CD4-positive, alpha-beta T cell (primary cell): ENCODE measurements around the gene HDAC4. TPM values are rescaled to one million over a fixed set of nuclear protein-coding genes. Genes with fewer than 3 reads are reported as not detected.

Experiments used
- ATAC-seq: fragments of 200-7000 bp; cut with Tn5 transposase; one replicate; pipeline ENCODE4 v1.10.0; 2022; ENCODE audit warnings: mild to moderate bottlenecking; ENCODE audit not compliant: poor library complexity
- CTCF ChIA-PET: fragments of 350-600 bp; sonication (Branson Sonifier 250); formaldehyde crosslinking; loops from one replicate; lab custom pipeline; 2021; ENCODE audit warnings: antibody characterized with exemption, inconsistent platforms; lab: Charles Lee
- POLR2A ChIA-PET: fragments of 350-600 bp; sonication (Branson Sonifier 250); formaldehyde crosslinking; loops from one replicate; lab custom pipeline; 2021; ENCODE audit warnings: antibody characterized with exemption, inconsistent platforms; lab: Charles Lee
- DNase-seq, 14 experiments: peaks; one replicate each; pipeline ENCODE4 v3.0.0-alpha.2; 2013 to 2020; ENCODE audit warnings: mixed read lengths in 2 of 14
- H3K27ac ChIP-seq, 2 donors: one replicate each; pipeline versions ENCODE4 v1.5.1 to v1.7.0; 2013; ENCODE audit warnings: low read length in 2 of 2, low read depth in 1 of 2, mild to moderate bottlenecking in 1 of 2
- H3K27me3 ChIP-seq, 2 experiments: 1 replicate in 1 of 2; 2 replicates in 1 of 2; pipeline versions ENCODE4 v1.6.1 to v1.7.0; 2013; ENCODE audit warnings: low read length in 2 of 2, control low read depth in 1 of 2, mild to moderate bottlenecking in 1 of 2, moderate library complexity in 1 of 2; ENCODE audit not compliant: insufficient read depth in 2 of 2, control insufficient read depth in 1 of 2
- H3K36me3 ChIP-seq: one replicate; pipeline ENCODE4 v1.6.1; 2013; ENCODE audit warnings: low read length, control low read depth; ENCODE audit not compliant: insufficient read depth
- H3K4me1 ChIP-seq: one replicate; pipeline ENCODE4 v1.6.1; 2013; ENCODE audit warnings: low read length, control low read depth; ENCODE audit not compliant: insufficient read depth
- H3K4me3 ChIP-seq: one replicate; pipeline ENCODE4 v1.5.1; 2013; ENCODE audit warnings: mild to moderate bottlenecking, low read length, moderate library complexity
- H3K9me3 ChIP-seq, 2 experiments: 1 replicate in 1 of 2; 2 replicates in 1 of 2; pipeline versions ENCODE4 v1.6.1 to v1.7.0; 2013; ENCODE audit warnings: low read length in 2 of 2, mild to moderate bottlenecking in 2 of 2, control low read depth in 1 of 2, moderate library complexity in 1 of 2; ENCODE audit not compliant: control insufficient read depth in 1 of 2, insufficient read depth in 1 of 2
- H3K27ac Mint-ChIP-seq: one replicate; pipeline ENCODE4 v1.8.0; 2020; ENCODE audit warnings: mixed read lengths
- H3K27me3 Mint-ChIP-seq: one replicate; pipeline ENCODE4 v1.8.0; 2021; ENCODE audit warnings: mixed read lengths
- H3K36me3 Mint-ChIP-seq: one replicate; pipeline ENCODE4 v1.8.0; 2021; ENCODE audit warnings: low read depth, mixed read lengths
- H3K4me1 Mint-ChIP-seq: one replicate; pipeline ENCODE4 v1.8.0; 2021; ENCODE audit warnings: low read depth, mixed read lengths
- H3K4me3 Mint-ChIP-seq: one replicate; pipeline ENCODE4 v1.8.0; 2020; ENCODE audit warnings: mild to moderate bottlenecking, mixed read lengths
- H3K9me3 Mint-ChIP-seq: one replicate; pipeline ENCODE4 v1.8.0; 2020; ENCODE audit warnings: mixed read lengths
- intact Hi-C, 2 experiments: fragments of 100-400 bp; cut with DNase I in 1 of 2; cut with micrococcal nuclease in 1 of 2; formaldehyde crosslinking; loops; one replicate each; pipeline versions ENCODE4 v1.15.1 to v1.9.0; 2023 to 2025; cut with DNase I, micrococcal nuclease
- total RNA-seq, 174 experiments: library from RNA in 2 of 174; stranded (reverse) in 2 of 174; gene quantifications; one replicate each; pipeline ENCODE4 v1.2.3 and lab custom pipeline; 2021 to 2026
- TF ChIP-seq, protein P1 (sequence below): fragments of 200-600 bp; IDR thresholded peaks from one replicate; pipeline ENCODE4 v1.8.0; 2022; ENCODE audit warnings: antibody characterized with exemption, mild to moderate bottlenecking

HDAC4 gene
- total RNA-seq, 2 experiments from 2014 or later: 45.3 to 49.2 TPM

DNA sequence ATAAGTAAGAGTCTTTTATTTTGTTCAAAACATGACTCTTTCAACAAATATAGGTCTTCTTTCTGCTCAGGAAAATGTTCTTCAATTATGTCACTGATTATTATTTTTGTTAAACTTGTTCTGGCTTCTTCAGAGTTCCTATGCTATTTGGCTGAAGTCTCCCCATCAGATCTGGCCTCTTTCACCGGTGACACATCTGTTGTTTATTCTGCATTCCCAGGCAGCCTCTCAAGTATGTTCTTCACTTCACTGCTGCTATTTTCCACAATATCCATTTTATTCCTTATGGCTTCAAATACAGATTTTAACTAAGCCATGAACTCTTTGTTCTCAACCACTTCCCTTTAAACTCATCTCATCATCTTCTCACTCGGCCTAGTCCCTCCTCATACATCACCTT lies 45.7 kb downstream of the HDAC4 start:
- Histone ChIP-seq H3K27me3 (no peaks in the 10 kb centered on the region), H3K4me1 (no peaks in the 10 kb centered on the region), H3K9me3 (peaks cover 0 to 5% of the 10 kb centered on the region in 2 experiments), H3K27ac (no peak overlapping the region), H3K4me3 (no peak overlapping the region), H3K36me3 (peaks cover 13% of the 10 kb centered on the region)
- H3K4me3 Mint-ChIP-seq: no peak overlapping the region
- TF ChIP-seq, protein P1, sequence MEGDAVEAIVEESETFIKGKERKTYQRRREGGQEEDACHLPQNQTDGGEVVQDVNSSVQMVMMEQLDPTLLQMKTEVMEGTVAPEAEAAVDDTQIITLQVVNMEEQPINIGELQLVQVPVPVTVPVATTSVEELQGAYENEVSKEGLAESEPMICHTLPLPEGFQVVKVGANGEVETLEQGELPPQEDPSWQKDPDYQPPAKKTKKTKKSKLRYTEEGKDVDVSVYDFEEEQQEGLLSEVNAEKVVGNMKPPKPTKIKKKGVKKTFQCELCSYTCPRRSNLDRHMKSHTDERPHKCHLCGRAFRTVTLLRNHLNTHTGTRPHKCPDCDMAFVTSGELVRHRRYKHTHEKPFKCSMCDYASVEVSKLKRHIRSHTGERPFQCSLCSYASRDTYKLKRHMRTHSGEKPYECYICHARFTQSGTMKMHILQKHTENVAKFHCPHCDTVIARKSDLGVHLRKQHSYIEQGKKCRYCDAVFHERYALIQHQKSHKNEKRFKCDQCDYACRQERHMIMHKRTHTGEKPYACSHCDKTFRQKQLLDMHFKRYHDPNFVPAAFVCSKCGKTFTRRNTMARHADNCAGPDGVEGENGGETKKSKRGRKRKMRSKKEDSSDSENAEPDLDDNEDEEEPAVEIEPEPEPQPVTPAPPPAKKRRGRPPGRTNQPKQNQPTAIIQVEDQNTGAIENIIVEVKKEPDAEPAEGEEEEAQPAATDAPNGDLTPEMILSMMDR: no peak
- no peaks in the 10 kb centered on the region for H3K27me3 Mint-ChIP-seq
- H3K36me3 Mint-ChIP-seq: peaks cover 36% of the 10 kb centered on the region
- ATAC-seq: no peak
- DNase-seq: no peak
- CTCF ChIA-PET: no interaction called here
- POLR2A ChIA-PET: interaction anchor here (0.6 kb wide), 1 partner anchor 15 kb away, joined by 3 read pairs; no protein-coding TSS in a partner anchor
- intact Hi-C loops: no loop called here
- no peak overlapping the region for H3K27ac Mint-ChIP-seq
- peaks cover 5% of the 10 kb centered on the region for H3K9me3 Mint-ChIP-seq
- peaks cover 11% of the 10 kb centered on the region for H3K4me1 Mint-ChIP-seq

DNA sequence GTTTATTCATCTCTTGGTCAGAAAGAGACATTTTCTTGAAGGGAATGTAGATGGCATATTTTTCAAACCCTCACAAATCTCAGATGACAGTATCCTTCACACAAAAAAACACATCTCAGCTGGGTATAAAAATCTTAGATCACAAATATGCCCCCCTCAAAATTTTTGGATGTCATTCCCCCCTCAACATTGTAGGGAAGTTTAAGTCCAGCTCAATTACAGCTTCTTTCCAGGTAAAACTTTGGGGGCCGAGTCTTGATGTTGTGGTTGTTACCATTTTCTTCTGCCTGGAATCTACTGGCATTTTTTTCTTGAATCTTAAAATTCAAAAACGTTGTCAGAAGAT lies 46.1 kb downstream of the HDAC4 start:
- POLR2A ChIA-PET: no interaction called here

DNA sequence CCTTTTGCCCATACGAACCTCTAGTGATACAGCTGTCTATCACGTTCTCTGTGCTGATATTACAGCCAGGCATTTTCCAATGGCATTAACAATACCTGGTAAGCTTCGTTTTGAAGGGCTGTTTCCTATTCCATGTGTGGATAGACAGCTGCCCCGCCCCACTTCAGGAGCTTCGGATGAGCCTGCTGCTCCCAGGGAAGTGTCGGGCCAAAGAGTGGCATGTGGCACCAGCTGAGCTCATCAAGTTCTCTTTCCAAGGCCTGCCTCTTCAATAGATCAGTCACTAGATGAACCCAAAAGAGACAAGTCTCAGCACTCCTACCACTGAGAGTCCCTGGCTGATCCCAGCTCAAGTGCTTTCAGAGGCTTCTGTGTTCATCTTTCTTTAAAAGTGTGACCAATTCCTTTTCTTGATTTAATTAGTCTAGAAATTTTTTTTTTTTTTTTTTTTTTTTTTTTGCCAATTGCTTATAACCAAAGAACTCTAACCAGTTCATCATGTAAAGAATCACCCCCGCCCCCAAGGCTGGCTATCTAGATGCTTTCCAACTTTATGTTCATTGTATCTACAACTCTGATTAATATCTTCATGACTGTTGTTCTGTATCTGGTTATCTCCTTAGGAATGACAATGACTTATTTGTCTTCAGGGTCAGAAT lies 46.6 kb downstream of the HDAC4 start:
- Mint-ChIP-seq H3K4me3 (no peak overlapping the region), H3K4me1 (peaks cover 11% of the 10 kb centered on the region), H3K36me3 (peaks cover 41% of the 10 kb centered on the region), H3K27me3 (no peaks in the 10 kb centered on the region), H3K9me3 (peaks cover 5% of the 10 kb centered on the region), H3K27ac (no peak overlapping the region)
- intact Hi-C loops: no loop called here
- POLR2A ChIA-PET: no interaction called here
- DNase-seq: no peak
- CTCF ChIA-PET: interaction anchor here (1.3 kb wide), 1 partner anchor 43 kb away, joined by 5 read pairs; no protein-coding TSS in a partner anchor
- no peak overlapping the region for H3K4me3 ChIP-seq
- no peaks in the 10 kb centered on the region for H3K4me1 ChIP-seq
- TF ChIP-seq, protein P1: no peak
- no peak for ATAC-seq
- H3K9me3 ChIP-seq: peaks cover 0 to 5% of the 10 kb centered on the region in 2 experiments
- H3K27me3 ChIP-seq: no peaks in the 10 kb centered on the region
- no peak overlapping the region for H3K27ac ChIP-seq
- H3K36me3 ChIP-seq: peaks cover 13% of the 10 kb centered on the region

More for the DNA sequence above, 46.1 kb downstream of the HDAC4 start:
- no peak overlapping the region for H3K27ac Mint-ChIP-seq
- TF ChIP-seq, protein P1: no peak
- H3K4me3 Mint-ChIP-seq: no peak overlapping the region
- Histone ChIP-seq H3K27ac (no peak overlapping the region), H3K36me3 (peaks cover 13% of the 10 kb centered on the region), H3K4me3 (no peak overlapping the region), H3K4me1 (no peaks in the 10 kb centered on the region), H3K9me3 (peaks cover 0 to 5% of the 10 kb centered on the region in 2 experiments), H3K27me3 (no peaks in the 10 kb centered on the region)
- peaks cover 11% of the 10 kb centered on the region for H3K4me1 Mint-ChIP-seq
- DNase-seq (no peak), ATAC-seq (no peak)
- intact Hi-C loops: no loop called here
- H3K36me3 Mint-ChIP-seq: peaks cover 36% of the 10 kb centered on the region
- H3K9me3 Mint-ChIP-seq: peaks cover 5% of the 10 kb centered on the region
- CTCF ChIA-PET: no interaction called here
- H3K27me3 Mint-ChIP-seq: no peaks in the 10 kb centered on the region
